ENCODE data around the gene TTC21A. TPM values are rescaled to one million over a fixed set of nuclear protein-coding genes. Genes with fewer than 3 reads are reported as not detected.
A peak's percentile ranks its signal among the peaks of the same experiment; 100 is the strongest.

The TTC21A gene
- total RNA-seq, 1 donor from 2014 or later = 7.8 TPM

- Mint-ChIP-seq H3K4me1 (ENCODE audit: low read depth, unreplicated experiment) (peaks cover 7% of the 10 kb centered on the region), H3K4me3 (ENCODE audit: unreplicated experiment) (no peak overlapping the region), H3K36me3 (ENCODE audit: unreplicated experiment) (no peaks in the 10 kb centered on the region), H3K9me3 (ENCODE audit: unreplicated experiment) (no peaks in the 10 kb centered on the region), H3K27me3 (ENCODE audit: unreplicated experiment) (no peaks in the 10 kb centered on the region), H3K27ac (ENCODE audit: unreplicated experiment) (no peak overlapping the region)
- no peak for TF ChIP-seq CTCF (IDR thresholded peaks at IDR 0.05; ENCODE audit: partially characterized antibody, unreplicated experiment)
- DNase-seq = no peak
Measured at GRCh38 chr3:39124876-39125840, 17.7 kb downstream of the TTC21A start.

GRCh38 chr3:39125841-39126500, 18.5 kb downstream of the TTC21A start:
- H3K9me3 Mint-ChIP-seq (ENCODE audit: unreplicated experiment) = no peaks in the 10 kb centered on the region
- no peaks in the 10 kb centered on the region for H3K36me3 Mint-ChIP-seq (ENCODE audit: unreplicated experiment)
- no peak for DNase-seq
- TF ChIP-seq CTCF (IDR thresholded peaks at IDR 0.05; ENCODE audit: partially characterized antibody, unreplicated experiment) = no peak
- H3K4me3 Mint-ChIP-seq (ENCODE audit: unreplicated experiment) = no peak overlapping the region
- H3K27ac Mint-ChIP-seq (ENCODE audit: unreplicated experiment) = no peak overlapping the region
- H3K27me3 Mint-ChIP-seq (ENCODE audit: unreplicated experiment) = no peaks in the 10 kb centered on the region
- peaks cover 7% of the 10 kb centered on the region for H3K4me1 Mint-ChIP-seq (ENCODE audit: low read depth, unreplicated experiment)

GRCh38 chr3:39126532-39127071, 19.1 kb downstream of the TTC21A start:
- no peaks in the 10 kb centered on the region for H3K36me3 Mint-ChIP-seq (ENCODE audit: unreplicated experiment)
- no peak overlapping the region for H3K27ac Mint-ChIP-seq (ENCODE audit: unreplicated experiment)
- H3K27me3 Mint-ChIP-seq (ENCODE audit: unreplicated experiment) = no peaks in the 10 kb centered on the region
- TF ChIP-seq CTCF (IDR thresholded peaks at IDR 0.05; ENCODE audit: partially characterized antibody, unreplicated experiment) = peak; percentile 37
- no peaks in the 10 kb centered on the region for H3K9me3 Mint-ChIP-seq (ENCODE audit: unreplicated experiment)
- peak; percentile 51 for DNase-seq
- H3K4me1 Mint-ChIP-seq (ENCODE audit: low read depth, unreplicated experiment) = peaks cover 7% of the 10 kb centered on the region
- H3K4me3 Mint-ChIP-seq (ENCODE audit: unreplicated experiment) = no peak overlapping the region

GRCh38 chr3:39127269-39127907, 19.9 kb downstream of the TTC21A start:
- DNase-seq = no peak
- Mint-ChIP-seq H3K27me3 (ENCODE audit: unreplicated experiment) (no peaks in the 10 kb centered on the region), H3K36me3 (ENCODE audit: unreplicated experiment) (no peaks in the 10 kb centered on the region), H3K4me3 (ENCODE audit: unreplicated experiment) (no peak overlapping the region), H3K4me1 (ENCODE audit: low read depth, unreplicated experiment) (peaks cover 7% of the 10 kb centered on the region), H3K27ac (ENCODE audit: unreplicated experiment) (no peak overlapping the region), H3K9me3 (ENCODE audit: unreplicated experiment) (no peaks in the 10 kb centered on the region)
- TF ChIP-seq CTCF (IDR thresholded peaks at IDR 0.05; ENCODE audit: partially characterized antibody, unreplicated experiment) = no peak
